H1 (cell line): Measurements from ENCODE around the gene ZNF750. TPM values are rescaled to one million over a fixed set of nuclear protein-coding genes. Genes with fewer than 3 reads are reported as not detected.

ENCODE experiments used
- FOSL1 ChIP-seq: IDR thresholded peaks from 2 replicates; pipeline ENCODE4 v1.6.1; 2011; ENCODE audit warnings: mild to moderate bottlenecking, low read depth, low read length, moderate library complexity; ENCODE audit not compliant: insufficient read depth
- polyA plus RNA-seq, 7 experiments: library from polyadenylated mRNA; depleted of rRNA in 3 of 7; stranded (reverse) in 5 of 7; unstranded in 2 of 7; fragments of >200 nt in 5 of 7; fragments of 200-250 nt in 2 of 7; gene quantifications; 1 replicate in 5 of 7; 2 replicates in 1 of 7; 4 replicates in 1 of 7; pipeline versions ENCODE4 v1.2.1 to v1.2.3, GENCODE V29; 2011 to 2013; ENCODE audit warnings: missing spikeins in 2 of 7, mixed read lengths in 2 of 7
- total RNA-seq: library from RNA; stranded (reverse); fragmentation: NEBNext Ultra II Directional; extraction: Animal tissue kit (Norgen Biotek cat#: 25700); gene quantifications from 2 replicates; pipeline ENCODE4 v1.2.1, GENCODE V29; 2021

The ZNF750 gene
- total and polyA plus RNA-seq, 2 of the 8 experiments (the other 6 are each of a cell fraction or from before 2014, with no cell fraction given), result not detected

DNA sequence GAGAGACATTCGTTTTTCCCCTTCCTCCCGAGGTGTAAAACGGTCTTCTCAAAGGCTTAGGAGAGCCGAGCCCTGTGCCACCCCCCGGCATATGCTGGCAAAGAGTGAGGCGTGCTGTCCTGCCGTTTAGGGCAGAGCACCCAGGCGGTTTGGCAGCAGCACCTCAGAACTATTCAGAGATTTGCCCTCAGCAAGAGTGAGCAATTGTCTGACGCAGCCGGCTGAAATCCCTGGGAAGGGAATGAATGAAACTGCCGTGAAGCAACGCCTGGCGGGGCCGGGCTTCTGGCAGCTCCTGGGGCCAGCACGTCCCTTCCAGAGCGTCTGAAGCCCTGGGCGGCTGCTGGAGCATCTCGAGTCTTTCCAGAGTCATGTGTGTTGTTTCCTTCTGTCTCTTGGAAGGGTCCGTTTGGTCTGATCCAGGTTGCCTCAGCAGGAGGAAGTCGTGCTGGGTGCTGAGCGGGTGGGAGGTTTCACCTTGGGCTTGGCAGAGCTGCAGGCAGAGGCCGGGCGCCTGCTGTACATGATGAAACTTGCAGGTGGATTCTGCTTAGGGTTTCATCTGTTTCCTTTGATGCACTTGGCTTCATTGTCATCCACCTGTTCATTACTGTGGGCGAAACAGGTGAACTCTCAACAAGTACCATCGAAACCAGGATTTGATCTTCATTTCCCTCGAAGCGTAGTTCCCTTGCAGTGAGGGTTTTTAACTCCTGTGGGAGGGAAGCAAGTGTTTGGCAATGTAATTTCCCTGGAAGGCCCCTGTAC is 52.6 kb downstream of the ZNF750 start (continued):
- TF ChIP-seq FOSL1, result no peak
